Mesothelial cell of epicardium (in vitro differentiated cells): ENCODE data around the gene TMEM144. TPM values are rescaled to one million over a fixed set of nuclear protein-coding genes. Genes with fewer than 3 reads are reported as not detected.

Experiments
- DNase-seq, 2 experiments: peaks; one replicate each; pipeline ENCODE4 v3.0.0; 2021; ENCODE audit warnings: low spot score in 2 of 2; ENCODE audit not compliant: unreplicated experiment in 2 of 2
- H3K27ac Mint-ChIP-seq: 2 replicates; pipeline ENCODE4 v1.8.0; 2021; ENCODE audit warnings: mixed read lengths
- H3K27me3 Mint-ChIP-seq: 2 replicates; pipeline ENCODE4 v1.8.0; 2021; ENCODE audit warnings: low read depth, mixed read lengths
- H3K36me3 Mint-ChIP-seq: 2 replicates; pipeline ENCODE4 v1.8.0; 2021; ENCODE audit warnings: mixed read lengths
- H3K4me1 Mint-ChIP-seq: 2 replicates; pipeline ENCODE4 v1.8.0; 2021; ENCODE audit warnings: mixed read lengths
- H3K4me3 Mint-ChIP-seq: 2 replicates; pipeline ENCODE4 v1.8.0; 2021; ENCODE audit warnings: mild to moderate bottlenecking, moderate library complexity, mixed read lengths
- H3K9me3 Mint-ChIP-seq: 2 replicates; pipeline ENCODE4 v1.8.0; 2021; ENCODE audit warnings: mixed read lengths
- CTCF ChIP-seq: fragments of 200-600 bp; sonication (generic); IDR thresholded peaks from one replicate; pipeline ENCODE4 v1.5.0; 2021; ENCODE audit warnings: antibody characterized with exemption; ENCODE audit not compliant: unreplicated experiment
- total RNA-seq: library from RNA; stranded (reverse); gene quantifications from 3 replicates; pipeline ENCODE4 v1.2.1, GENCODE V29; 2021

Gene TMEM144
- total RNA-seq, 1 donor from 2014 or later, result 5.7 TPM

- no peaks in the 10 kb centered on the region for H3K4me1 Mint-ChIP-seq
- peaks cover 18% of the 10 kb centered on the region for H3K9me3 Mint-ChIP-seq
- H3K27ac Mint-ChIP-seq, result no peak overlapping the region
- no peak for DNase-seq
- H3K27me3 Mint-ChIP-seq, result no peaks in the 10 kb centered on the region
- no peak for TF ChIP-seq CTCF
- H3K4me3 Mint-ChIP-seq, result no peak overlapping the region
- peaks cover 10% of the 10 kb centered on the region for H3K36me3 Mint-ChIP-seq
Measured at GRCh38 chr4:158229768-158230167, 19.5 kb downstream of the TMEM144 start.

- DNase-seq, result no peak
- H3K27ac Mint-ChIP-seq, result no peak overlapping the region
- TF ChIP-seq CTCF, result no peak
- H3K36me3 Mint-ChIP-seq, result peaks cover 3% of the 10 kb centered on the region
- H3K9me3 Mint-ChIP-seq, result peaks cover 18% of the 10 kb centered on the region
- H3K4me1 Mint-ChIP-seq, result no peaks in the 10 kb centered on the region
- H3K4me3 Mint-ChIP-seq, result no peak overlapping the region
- no peaks in the 10 kb centered on the region for H3K27me3 Mint-ChIP-seq
Measured at GRCh38 chr4:158234671-158235070, 24.4 kb downstream of the TMEM144 start.

- Mint-ChIP-seq H3K27ac (no peak overlapping the region), H3K4me1 (no peaks in the 10 kb centered on the region), H3K4me3 (no peak overlapping the region)
Measured at GRCh38 chr4:158236304-158237030, 26.2 kb downstream of the TMEM144 start.

GRCh38 chr4:158238575-158238974, 28.3 kb downstream of the TMEM144 start:
- H3K36me3 Mint-ChIP-seq, result no peaks in the 10 kb centered on the region

More at GRCh38 chr4:158236304-158237030, 26.2 kb downstream of the TMEM144 start:
- DNase-seq, result no peak
- no peaks in the 10 kb centered on the region for H3K27me3 Mint-ChIP-seq
- no peak for TF ChIP-seq CTCF
- peaks cover 3% of the 10 kb centered on the region for H3K36me3 Mint-ChIP-seq
- peaks cover 9% of the 10 kb centered on the region for H3K9me3 Mint-ChIP-seq

GRCh38 chr4:158239196-158239595, 28.9 kb downstream of the TMEM144 start:
- TF ChIP-seq CTCF, result no peak
- Mint-ChIP-seq H3K27me3 (no peaks in the 10 kb centered on the region), H3K27ac (no peak overlapping the region), H3K9me3 (no peaks in the 10 kb centered on the region), H3K4me1 (peaks cover 6% of the 10 kb centered on the region), H3K36me3 (no peaks in the 10 kb centered on the region), H3K4me3 (no peak overlapping the region)
- no peak for DNase-seq

More at GRCh38 chr4:158238575-158238974, 28.3 kb downstream of the TMEM144 start:
- H3K27ac Mint-ChIP-seq, result no peak overlapping the region
- H3K4me3 Mint-ChIP-seq, result no peak overlapping the region
- no peak for DNase-seq
- no peaks in the 10 kb centered on the region for H3K27me3 Mint-ChIP-seq
- H3K9me3 Mint-ChIP-seq, result no peaks in the 10 kb centered on the region
- H3K4me1 Mint-ChIP-seq, result peaks cover 6% of the 10 kb centered on the region
- TF ChIP-seq CTCF, result no peak
